SU-DHL-6 (cell line): Measurements from ENCODE around the gene MCM8.

Source experiments
- EZH2phosphoT487 ChIP-seq: fragments of 200-600 bp; sonication (generic), shearing (Covaris generic); conservative IDR thresholded peaks from 2 replicates; pipeline ENCODE4 v1.6.1; 2018; ENCODE audit warnings: mild to moderate bottlenecking, antibody characterized with exemption, low read length, moderate library complexity, mixed read lengths
- TF ChIP-seq, protein P1 (sequence below): fragments of 200-600 bp; sonication (generic); IDR thresholded peaks from one replicate; pipeline ENCODE4 v1.5.1; 2017; ENCODE audit warnings: antibody characterized with exemption, mild to moderate bottlenecking, low read length, moderate library complexity; ENCODE audit not compliant: insufficient read depth, poor library complexity, severe bottlenecking

GRCh38 chr20:5950271-5951031 is at the start of gene MCM8, which contains the start of gene TRMT6:
- TF ChIP-seq, protein P1, sequence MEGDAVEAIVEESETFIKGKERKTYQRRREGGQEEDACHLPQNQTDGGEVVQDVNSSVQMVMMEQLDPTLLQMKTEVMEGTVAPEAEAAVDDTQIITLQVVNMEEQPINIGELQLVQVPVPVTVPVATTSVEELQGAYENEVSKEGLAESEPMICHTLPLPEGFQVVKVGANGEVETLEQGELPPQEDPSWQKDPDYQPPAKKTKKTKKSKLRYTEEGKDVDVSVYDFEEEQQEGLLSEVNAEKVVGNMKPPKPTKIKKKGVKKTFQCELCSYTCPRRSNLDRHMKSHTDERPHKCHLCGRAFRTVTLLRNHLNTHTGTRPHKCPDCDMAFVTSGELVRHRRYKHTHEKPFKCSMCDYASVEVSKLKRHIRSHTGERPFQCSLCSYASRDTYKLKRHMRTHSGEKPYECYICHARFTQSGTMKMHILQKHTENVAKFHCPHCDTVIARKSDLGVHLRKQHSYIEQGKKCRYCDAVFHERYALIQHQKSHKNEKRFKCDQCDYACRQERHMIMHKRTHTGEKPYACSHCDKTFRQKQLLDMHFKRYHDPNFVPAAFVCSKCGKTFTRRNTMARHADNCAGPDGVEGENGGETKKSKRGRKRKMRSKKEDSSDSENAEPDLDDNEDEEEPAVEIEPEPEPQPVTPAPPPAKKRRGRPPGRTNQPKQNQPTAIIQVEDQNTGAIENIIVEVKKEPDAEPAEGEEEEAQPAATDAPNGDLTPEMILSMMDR = no peak
- TF ChIP-seq EZH2phosphoT487 = no peak
